IMR-90 (cell line): Measurements from ENCODE around the gene ELAVL1. TPM values are rescaled to one million over a fixed set of nuclear protein-coding genes. Genes with fewer than 3 reads are reported as not detected.

Experiments
- ATAC-seq: fragments of 200-7000 bp; cut with Tn5 transposase; 2 replicates; pipeline ENCODE4 v1.9.1; 2020; ENCODE audit warnings: low read depth, mild to moderate bottlenecking, moderate library complexity
- BruUV-seq: library from RNA; stranded (reverse); fragments of 400-500 nt; replicated peaks from 2 replicates; lab custom pipeline; 2021; lab: Mats Ljungman, UMichigan
- CTCF ChIA-PET: fragments of 300-600 bp; formaldehyde crosslinking; extraction: SDS; loops from one replicate; lab custom pipeline; 2021; ENCODE audit warnings: antibody characterized with exemption; lab: Yijun Ruan, JAX
- POLR2A ChIA-PET: fragments of 300-600 bp; sonication (Branson Sonifier 250); formaldehyde crosslinking; loops from one replicate; lab custom pipeline; 2022; ENCODE audit warnings: antibody characterized with exemption; ENCODE audit not compliant: unreplicated experiment; lab: Charles Lee
- DNase-seq: peaks from one replicate; pipeline ENCODE4 v3.0.0; 2013
- H2AFZ ChIP-seq: replicated peaks from 2 replicates; pipeline ENCODE3; 2013; ENCODE audit warnings: low read length, mild to moderate bottlenecking; ENCODE audit not compliant: poor library complexity
- H2AK5ac ChIP-seq: 2 replicates; pipeline ENCODE4 v1.6.1; 2013; ENCODE audit warnings: low read depth, low read length, inconsistent platforms
- H2AK9ac ChIP-seq: replicated peaks from 2 replicates; pipeline ENCODE3; 2013; ENCODE audit warnings: mild to moderate bottlenecking, low read depth, low read length, moderate library complexity; ENCODE audit not compliant: poor library complexity
- H2BK120ac ChIP-seq: 2 replicates; pipeline ENCODE4 v1.6.1; 2013; ENCODE audit warnings: low read depth, low read length, inconsistent platforms
- H2BK15ac ChIP-seq: 3 replicates; pipeline ENCODE4 v1.6.1; 2013; ENCODE audit warnings: low read depth, low read length, inconsistent platforms
- H2BK20ac ChIP-seq: 2 replicates; pipeline ENCODE4 v1.6.1; 2013; ENCODE audit warnings: low read depth, mild to moderate bottlenecking, inconsistent platforms, low read length, moderate library complexity
- H2BK5ac ChIP-seq: 2 replicates; pipeline ENCODE4 v1.6.1; 2013; ENCODE audit warnings: mild to moderate bottlenecking, low read depth, low read length, inconsistent platforms; ENCODE audit not compliant: poor library complexity, severe bottlenecking
- H3K14ac ChIP-seq: replicated peaks from 2 replicates; pipeline ENCODE4 v1.6.1; 2013; ENCODE audit warnings: low read depth, low read length, inconsistent platforms
- H3K18ac ChIP-seq: 2 replicates; pipeline ENCODE4 v1.6.1; 2013; ENCODE audit warnings: low read depth, low read length, control low read depth
- H3K23ac ChIP-seq: 2 replicates; pipeline ENCODE4 v1.6.1; 2013; ENCODE audit warnings: low read depth, low read length, inconsistent platforms
- H3K27ac ChIP-seq: 2 replicates; pipeline ENCODE4 v1.5.1; 2013; ENCODE audit warnings: mild to moderate bottlenecking, control low read depth, low read length; ENCODE audit not compliant: insufficient read depth
- H3K27me3 ChIP-seq: 2 replicates; pipeline ENCODE4 v1.6.1; 2013; ENCODE audit warnings: low read length; ENCODE audit not compliant: control insufficient read depth, insufficient read depth
- H3K36me3 ChIP-seq: 2 replicates; pipeline ENCODE4 v1.6.1; 2013; ENCODE audit warnings: low read length, mixed read lengths; ENCODE audit not compliant: control insufficient read depth, insufficient read depth
- H3K4ac ChIP-seq: 2 replicates; pipeline ENCODE4 v1.6.1; 2013; ENCODE audit warnings: low read depth, low read length, inconsistent platforms
- H3K4me1 ChIP-seq: 2 replicates; pipeline ENCODE4 v1.6.1; 2013; ENCODE audit warnings: low read length, mixed read lengths; ENCODE audit not compliant: control insufficient read depth, insufficient read depth
- H3K4me2 ChIP-seq: 2 replicates; pipeline ENCODE4 v1.6.1; 2013; ENCODE audit warnings: low read depth, mild to moderate bottlenecking, control low read depth, low read length, moderate library complexity
- H3K4me3 ChIP-seq: 2 replicates; pipeline ENCODE4 v1.5.1; 2013; ENCODE audit warnings: low read depth, mild to moderate bottlenecking, control low read depth, low read length, moderate library complexity; ENCODE audit not compliant: insufficient read depth
- H3K56ac ChIP-seq: 2 replicates; pipeline ENCODE4 v1.6.1; 2013; ENCODE audit warnings: low read length, inconsistent platforms; ENCODE audit not compliant: insufficient read depth; ENCODE audit errors: extremely low read depth
- H3K79me1 ChIP-seq, 2 experiments: 2 replicates each; pipeline ENCODE4 v1.6.1; 2013; ENCODE audit warnings: low read length in 2 of 2, inconsistent platforms in 1 of 2, low read depth in 1 of 2
- H3K9ac ChIP-seq: 2 replicates; pipeline ENCODE4 v1.6.1; 2013; ENCODE audit warnings: low read depth, low read length, control low read depth
- H3K9me1 ChIP-seq: 2 replicates; pipeline ENCODE4 v1.6.1; 2013; ENCODE audit warnings: low read length, inconsistent platforms; ENCODE audit not compliant: insufficient read depth
- H3K9me3 ChIP-seq: 2 replicates; pipeline ENCODE4 v1.6.1; 2013; ENCODE audit warnings: low read length; ENCODE audit not compliant: control insufficient read depth, insufficient read depth
- H4K20me1 ChIP-seq: 2 replicates; pipeline ENCODE4 v1.6.1; 2013; ENCODE audit warnings: low read length, inconsistent platforms; ENCODE audit not compliant: insufficient read depth
- H4K5ac ChIP-seq: 2 replicates; pipeline ENCODE4 v1.6.1; 2013; ENCODE audit warnings: mild to moderate bottlenecking, low read depth, low read length, control low read depth
- H4K8ac ChIP-seq, 2 experiments: 2 replicates each; pipeline ENCODE4 v1.6.1; 2013; ENCODE audit warnings: low read depth in 2 of 2, low read length in 2 of 2, control low read depth in 1 of 2, inconsistent platforms in 1 of 2
- H4K91ac ChIP-seq: 2 replicates; pipeline ENCODE4 v1.6.1; 2013; ENCODE audit warnings: low read depth, low read length, inconsistent platforms; ENCODE audit not compliant: insufficient read depth
- BHLHE40 ChIP-seq: fragments of 150-350 bp; IDR thresholded peaks from 2 replicates; pipeline ENCODE4 v1.6.1; 2016; ENCODE audit warnings: mild to moderate bottlenecking, low read depth, low read length
- MAFK ChIP-seq: IDR thresholded peaks from 2 replicates; pipeline ENCODE4 v1.6.1; 2012; ENCODE audit warnings: low read depth, low read length, improper control_type of control experiment
- USF2 ChIP-seq: fragments of 150-350 bp; IDR thresholded peaks from 2 replicates; pipeline ENCODE4 v1.6.1; 2017; ENCODE audit warnings: mild to moderate bottlenecking, antibody characterized with exemption, low read length, low read depth
- WGBS, 2 experiments: methylation state at CpG; one replicate each; pipeline versions ENCODE4 v1.1.5 to v1.1.7; 2013; ENCODE audit warnings: missing lambda C conversion rate in 2 of 2; ENCODE audit not compliant: insufficient read length in 1 of 2; ENCODE audit errors: extremely low coverage in 2 of 2; 5-methylcytosine and 5-hydroxymethylcytosine counted together
- dilution Hi-C: fragments of 300-500 bp; cut with HindIII; formaldehyde crosslinking; loops from one replicate; pipeline ENCODE4 v1.14.3; 2018; ENCODE audit warnings: low sequenced_read_pairs; ENCODE audit not compliant: unreplicated experiment
- in situ Hi-C: fragments of 300-500 bp; cut with MboI; formaldehyde crosslinking; loops from 3 replicates; pipeline ENCODE4 v1.14.3; 2019; ENCODE audit warnings: low sequenced_read_pairs, inconsistent platforms, mixed read lengths
- intact Hi-C: fragments of 100-400 bp; cut with micrococcal nuclease; formaldehyde crosslinking; loops from 2 replicates; pipeline ENCODE4 v1.10.0; 2022
- polyA plus RNA-seq, 3 experiments: library from polyadenylated mRNA; depleted of rRNA; stranded (reverse); fragments of >200 nt; gene quantifications; 2 replicates each; pipeline ENCODE4 v1.2.3, GENCODE V29; 2012; ENCODE audit warnings: low replicate concordance in 1 of 3
- total RNA-seq: library from RNA; depleted of rRNA; stranded (reverse); fragments of >200 nt; gene quantifications from 2 replicates; pipeline ENCODE4 v1.2.3, GENCODE V29; 2012

The ELAVL1 gene
- total and polyA plus RNA-seq, 2 of the 4 experiments (the other 2 are of a cell fraction) = 55.6 to 59.0 TPM

DNA sequence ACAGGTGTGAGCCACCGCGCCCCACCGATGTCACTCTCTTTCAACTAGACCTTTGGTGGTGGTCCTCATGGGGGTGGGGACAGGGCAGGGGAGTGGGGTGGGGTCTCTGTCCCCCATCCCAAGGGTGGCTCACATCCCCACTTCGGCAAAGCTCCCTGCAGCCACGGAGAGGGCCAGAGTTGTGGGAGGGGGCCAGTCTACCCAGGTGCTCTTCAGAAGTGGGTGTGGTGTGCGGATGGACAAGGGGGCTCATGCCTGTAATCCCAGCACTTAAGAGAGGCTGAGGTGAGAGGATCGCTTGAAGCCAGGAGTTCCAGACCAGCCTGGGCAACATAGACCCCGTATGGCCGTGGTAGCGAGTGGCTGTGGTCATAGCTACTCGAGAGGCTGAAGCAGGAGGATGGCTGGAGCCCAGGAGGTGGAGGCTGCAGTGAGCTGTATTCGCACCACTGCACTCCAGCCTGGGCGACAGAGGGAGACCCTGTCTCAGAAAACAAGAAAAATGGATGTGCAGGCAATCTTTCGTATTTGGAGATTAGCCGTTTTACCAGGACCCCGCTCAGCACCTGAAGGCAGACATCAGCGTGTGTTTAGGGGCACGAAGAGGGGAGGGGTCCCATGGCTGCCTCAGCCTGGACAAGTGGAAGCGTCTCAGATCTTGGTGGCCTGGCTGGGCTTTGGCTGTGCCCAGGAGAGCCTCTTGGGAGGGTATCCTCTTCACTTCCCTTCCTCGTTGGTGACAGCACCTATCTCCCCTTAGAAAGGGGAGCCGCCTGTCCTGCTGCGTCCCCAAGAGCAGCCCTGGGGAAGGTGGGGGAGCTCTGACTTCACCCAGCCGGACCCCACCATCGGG, 90.0 kb downstream of the ELAVL1 start:
- Histone ChIP-seq H3K27me3 (peaks cover 11% of the 10 kb centered on the region), H2BK15ac (no peak overlapping the region), H2BK20ac (no peak overlapping the region), H3K4me3 (peak overlapping the region; percentile 44; the same call in 1 of the 2 replicates), H3K36me3 (peaks cover 19% of the 10 kb centered on the region), H3K9me1 (peaks cover 6% of the 10 kb centered on the region), H3K27ac (no peak overlapping the region), H4K20me1 (no peaks in the 10 kb centered on the region; the same call in 1 of the 2 replicates), H4K8ac (peak overlapping the region in 1 of 2 experiments; percentile 3; a peak in 1 of 4 replicates), H3K4ac (0 out of 2 replicates have a peak overlapping the region, but pooled peaks have one; percentile 29), H2BK120ac (no peak overlapping the region), H2AK9ac (peak overlapping the region; percentile 89), H3K79me1 (peaks cover 0 to 7% of the 10 kb centered on the region in 2 experiments; a peak in 2 of 4 replicates), H4K5ac (no peak overlapping the region), H3K14ac (no peak overlapping the region), H3K9me3 (no peaks in the 10 kb centered on the region), H2AK5ac (peak overlapping the region; percentile 9; the same call in 1 of the 2 replicates), H3K4me1 (peaks cover 14% of the 10 kb centered on the region), H3K56ac (no peak overlapping the region), H3K18ac (no peak overlapping the region; the same call in 1 of the 2 replicates), H3K9ac (no peak overlapping the region; the same call in 1 of the 2 replicates), H4K91ac (no peak overlapping the region), H2AFZ (peak overlapping the region; percentile 90), H2BK5ac (no peak overlapping the region), H3K23ac (0 out of 2 replicates have a peak overlapping the region, but pooled peaks have one; percentile 15), H3K4me2 (peak overlapping the region; percentile 70)
- no peak for ATAC-seq
- DNase-seq = no peak
- CTCF ChIA-PET = interaction anchor here (2.4 kb wide), 1 partner anchor 14 kb away, joined by 10 read pairs; no protein-coding TSS in a partner anchor
- dilution Hi-C loops (no loop called here), intact Hi-C loops (no loop called here), in situ Hi-C loops (no loop called here)
- WGBS, 2 experiments = 67% methylated on average over 8 of the region's 24 CpGs; no CpG with 5 or more reads in 1 of the 2 experiments
- TF ChIP-seq MAFK (no peak), USF2 (no peak), BHLHE40 (no peak)
- no TSS peak for BruUV-seq
- POLR2A ChIA-PET = no interaction called here
